HG03060 (cell line): ENCODE data around the gene ANKRD23.
A peak's percentile ranks its signal among the peaks of the same experiment; 100 is the strongest.
"Not testable (repeated sequence)": the region's sequence is repeated elsewhere in the genome, so short reads cannot be mapped to it uniquely, and the experiment has no call there.

ENCODE experiments used
- ATAC-seq: cut with Tn5 transposase; IDR thresholded peaks from one replicate; pipeline ENCODE4 v1.9.1; 2021; ENCODE audit warnings: low read depth, moderate number of reproducible peaks; ENCODE audit not compliant: unreplicated experiment

ANKRD23 gene

GRCh38 chr2:96819128-96819875 lies 24.5 kb downstream of the ANKRD23 start:
- ATAC-seq: no peak

- no peak for ATAC-seq
These were observed 25.9 kb downstream of the ANKRD23 start for GRCh38 chr2:96817882-96818281.

- no peak for ATAC-seq
These were observed 26.8 kb downstream of the ANKRD23 start for GRCh38 chr2:96816836-96817702.

GRCh38 chr2:96816127-96816835 lies 27.5 kb downstream of the ANKRD23 start, which contains the start of gene CNNM3:
TSS of gene CNNM3 (plus strand) at chr2:96816268. CDS start at chr2:96816278, 10 bp downstream.
- peak; percentile 54 for ATAC-seq

- peak; percentile 2 for ATAC-seq
These were observed 28.3 kb downstream of the ANKRD23 start for GRCh38 chr2:96815326-96816126.

GRCh38 chr2:96813656-96814055 lies 30.2 kb downstream of the ANKRD23 start:
- ATAC-seq: no peak

GRCh38 chr2:96811917-96812316 lies 31.9 kb downstream of the ANKRD23 start:
- no peak for ATAC-seq

- no peak for ATAC-seq
These were observed 33.0 kb downstream of the ANKRD23 start for GRCh38 chr2:96810783-96811192.

- ATAC-seq: no peak
These were observed 33.7 kb downstream of the ANKRD23 start for GRCh38 chr2:96809951-96810782.

- no peak for ATAC-seq
These were observed 34.5 kb downstream of the ANKRD23 start for GRCh38 chr2:96809216-96809882.

GRCh38 chr2:96808176-96808837 lies 35.5 kb downstream of the ANKRD23 start:
- ATAC-seq: no peak

GRCh38 chr2:96807127-96807471 lies 36.7 kb downstream of the ANKRD23 start:
- no peak for ATAC-seq

GRCh38 chr2:96806468-96807126 lies 37.2 kb downstream of the ANKRD23 start:
- peak; percentile 63 for ATAC-seq

GRCh38 chr2:96805946-96806345 lies 37.9 kb downstream of the ANKRD23 start:
- ATAC-seq: not testable (repeated sequence)

GRCh38 chr2:96804986-96805385 lies 38.8 kb downstream of the ANKRD23 start:
- ATAC-seq: no peak

GRCh38 chr2:96802721-96803120 lies 41.1 kb downstream of the ANKRD23 start:
- no peak for ATAC-seq

GRCh38 chr2:96801786-96802595 lies 41.8 kb downstream of the ANKRD23 start:
- ATAC-seq: no peak
